ENCODE measurements around the gene COQ8A.

DNA sequence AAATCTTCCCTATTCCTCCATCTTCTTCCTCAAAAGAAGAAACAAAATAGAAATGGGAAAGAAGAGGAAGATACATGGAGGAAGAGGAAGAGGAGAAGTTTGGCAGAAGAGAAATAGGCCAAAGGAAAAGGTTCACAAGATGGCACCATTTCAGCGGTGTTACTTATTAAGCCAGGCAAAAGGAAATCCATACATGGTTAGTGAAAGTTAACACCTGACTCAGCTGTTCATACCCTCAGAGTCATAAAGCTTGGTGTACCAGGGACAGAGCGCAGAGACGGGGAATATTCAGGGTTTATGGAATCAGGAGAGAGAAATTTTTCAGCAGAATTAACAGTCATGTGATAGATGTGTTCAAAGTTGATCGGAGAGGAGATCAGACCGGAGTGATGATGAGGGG, 70.6 kb downstream of the COQ8A start:
- TF ChIP-seq POLR2AphosphoS5 (IDR thresholded peaks at IDR 0.05) = no peak
- TF ChIP-seq, protein P1, sequence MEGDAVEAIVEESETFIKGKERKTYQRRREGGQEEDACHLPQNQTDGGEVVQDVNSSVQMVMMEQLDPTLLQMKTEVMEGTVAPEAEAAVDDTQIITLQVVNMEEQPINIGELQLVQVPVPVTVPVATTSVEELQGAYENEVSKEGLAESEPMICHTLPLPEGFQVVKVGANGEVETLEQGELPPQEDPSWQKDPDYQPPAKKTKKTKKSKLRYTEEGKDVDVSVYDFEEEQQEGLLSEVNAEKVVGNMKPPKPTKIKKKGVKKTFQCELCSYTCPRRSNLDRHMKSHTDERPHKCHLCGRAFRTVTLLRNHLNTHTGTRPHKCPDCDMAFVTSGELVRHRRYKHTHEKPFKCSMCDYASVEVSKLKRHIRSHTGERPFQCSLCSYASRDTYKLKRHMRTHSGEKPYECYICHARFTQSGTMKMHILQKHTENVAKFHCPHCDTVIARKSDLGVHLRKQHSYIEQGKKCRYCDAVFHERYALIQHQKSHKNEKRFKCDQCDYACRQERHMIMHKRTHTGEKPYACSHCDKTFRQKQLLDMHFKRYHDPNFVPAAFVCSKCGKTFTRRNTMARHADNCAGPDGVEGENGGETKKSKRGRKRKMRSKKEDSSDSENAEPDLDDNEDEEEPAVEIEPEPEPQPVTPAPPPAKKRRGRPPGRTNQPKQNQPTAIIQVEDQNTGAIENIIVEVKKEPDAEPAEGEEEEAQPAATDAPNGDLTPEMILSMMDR (IDR thresholded peaks at IDR 0.05; ENCODE audit: poor library complexity, severe bottlenecking) = no peak
- TF ChIP-seq EP300 (conservative IDR thresholded peaks at IDR 0.05; ENCODE audit: poor library complexity, severe bottlenecking) = no peak
- TF ChIP-seq EZH2 (IDR thresholded peaks at IDR 0.05; ENCODE audit: borderline replicate concordance, insufficient read depth, low read length, poor library complexity, severe bottlenecking) = no peak
- TF ChIP-seq SMC3 (conservative IDR thresholded peaks at IDR 0.05; ENCODE audit: poor library complexity) = no peak
- no peak for TF ChIP-seq TAF1 (IDR thresholded peaks at IDR 0.05; ENCODE audit: low read depth)
- TF ChIP-seq, protein P2, sequence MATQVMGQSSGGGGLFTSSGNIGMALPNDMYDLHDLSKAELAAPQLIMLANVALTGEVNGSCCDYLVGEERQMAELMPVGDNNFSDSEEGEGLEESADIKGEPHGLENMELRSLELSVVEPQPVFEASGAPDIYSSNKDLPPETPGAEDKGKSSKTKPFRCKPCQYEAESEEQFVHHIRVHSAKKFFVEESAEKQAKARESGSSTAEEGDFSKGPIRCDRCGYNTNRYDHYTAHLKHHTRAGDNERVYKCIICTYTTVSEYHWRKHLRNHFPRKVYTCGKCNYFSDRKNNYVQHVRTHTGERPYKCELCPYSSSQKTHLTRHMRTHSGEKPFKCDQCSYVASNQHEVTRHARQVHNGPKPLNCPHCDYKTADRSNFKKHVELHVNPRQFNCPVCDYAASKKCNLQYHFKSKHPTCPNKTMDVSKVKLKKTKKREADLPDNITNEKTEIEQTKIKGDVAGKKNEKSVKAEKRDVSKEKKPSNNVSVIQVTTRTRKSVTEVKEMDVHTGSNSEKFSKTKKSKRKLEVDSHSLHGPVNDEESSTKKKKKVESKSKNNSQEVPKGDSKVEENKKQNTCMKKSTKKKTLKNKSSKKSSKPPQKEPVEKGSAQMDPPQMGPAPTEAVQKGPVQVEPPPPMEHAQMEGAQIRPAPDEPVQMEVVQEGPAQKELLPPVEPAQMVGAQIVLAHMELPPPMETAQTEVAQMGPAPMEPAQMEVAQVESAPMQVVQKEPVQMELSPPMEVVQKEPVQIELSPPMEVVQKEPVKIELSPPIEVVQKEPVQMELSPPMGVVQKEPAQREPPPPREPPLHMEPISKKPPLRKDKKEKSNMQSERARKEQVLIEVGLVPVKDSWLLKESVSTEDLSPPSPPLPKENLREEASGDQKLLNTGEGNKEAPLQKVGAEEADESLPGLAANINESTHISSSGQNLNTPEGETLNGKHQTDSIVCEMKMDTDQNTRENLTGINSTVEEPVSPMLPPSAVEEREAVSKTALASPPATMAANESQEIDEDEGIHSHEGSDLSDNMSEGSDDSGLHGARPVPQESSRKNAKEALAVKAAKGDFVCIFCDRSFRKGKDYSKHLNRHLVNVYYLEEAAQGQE (IDR thresholded peaks at IDR 0.05; ENCODE audit: borderline replicate concordance) = no peak
- TF ChIP-seq RAD21 (conservative IDR thresholded peaks at IDR 0.05) = no peak
- TF ChIP-seq MXI1 (conservative IDR thresholded peaks at IDR 0.05; ENCODE audit: poor library complexity, severe bottlenecking) = no peak

Measured in neural cell (in vitro differentiated cells).